GM08714 (cell line): ENCODE data around the gene ELMO1.

Source experiments
- H3K4me3 ChIP-seq: fragments of 200-500 bp; sonication (Bioruptor generic); 2 replicates; pipeline ENCODE4 v1.5.1; 2014; ENCODE audit warnings: mild to moderate bottlenecking, low read length, inconsistent platforms
- ZNF274 ChIP-seq: IDR thresholded peaks from 2 replicates; pipeline ENCODE4 v1.6.1; 2012; ENCODE audit warnings: mild to moderate bottlenecking, low read depth, low read length

ELMO1 gene

GRCh38 chr7:37332243-37333016 lies 116.2 kb downstream of the ELMO1 start:
- H3K4me3 ChIP-seq = no peak overlapping the region
- no peak for TF ChIP-seq ZNF274

DNA sequence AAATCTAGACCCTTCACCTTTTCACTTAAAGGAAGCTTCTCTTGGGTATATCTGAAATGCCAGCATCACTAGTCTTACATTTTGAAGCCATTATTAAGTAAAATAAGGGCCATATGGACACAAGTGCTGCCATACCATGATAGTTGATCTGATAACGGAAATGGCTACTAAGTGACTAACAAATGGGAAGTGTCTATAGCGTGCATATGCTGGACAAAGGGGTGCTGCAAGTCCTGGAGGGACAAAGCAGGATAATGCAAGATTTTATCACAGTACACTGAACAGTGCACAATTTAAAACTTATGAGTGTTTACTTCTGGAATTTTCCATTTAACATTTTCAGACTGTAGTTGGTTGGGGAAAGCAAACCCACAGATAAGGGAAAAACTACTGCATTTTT lies 117.9 kb downstream of the ELMO1 start:
- no peak overlapping the region for H3K4me3 ChIP-seq
- TF ChIP-seq ZNF274 = no peak

GRCh38 chr7:37329940-37330339 lies 118.7 kb downstream of the ELMO1 start:
- H3K4me3 ChIP-seq = no peak overlapping the region
- TF ChIP-seq ZNF274 = no peak

DNA sequence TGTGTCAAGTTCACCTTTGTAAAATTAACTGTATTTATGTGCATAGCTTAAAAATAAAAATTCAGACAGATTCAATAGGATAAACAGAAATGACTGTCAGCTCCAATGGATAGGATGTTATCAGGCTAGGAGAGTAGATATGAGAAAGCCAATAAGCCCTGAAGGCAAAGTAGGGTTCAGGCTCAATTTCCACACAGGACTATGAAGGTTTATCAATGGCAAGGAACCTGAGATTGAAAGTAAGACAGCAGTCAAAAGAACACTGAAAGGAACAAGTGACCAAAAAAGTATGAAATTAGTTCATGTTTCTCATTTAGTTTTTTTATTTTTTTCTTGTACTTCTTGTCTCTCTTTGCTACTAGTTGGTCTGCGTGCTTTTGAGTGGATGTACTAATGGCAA lies 121.4 kb downstream of the ELMO1 start:
- H3K4me3 ChIP-seq = no peak overlapping the region
- TF ChIP-seq ZNF274 = no peak

- H3K4me3 ChIP-seq = no peak overlapping the region
- no peak for TF ChIP-seq ZNF274
These were observed 124.7 kb downstream of the ELMO1 start for GRCh38 chr7:37323966-37324365.

DNA sequence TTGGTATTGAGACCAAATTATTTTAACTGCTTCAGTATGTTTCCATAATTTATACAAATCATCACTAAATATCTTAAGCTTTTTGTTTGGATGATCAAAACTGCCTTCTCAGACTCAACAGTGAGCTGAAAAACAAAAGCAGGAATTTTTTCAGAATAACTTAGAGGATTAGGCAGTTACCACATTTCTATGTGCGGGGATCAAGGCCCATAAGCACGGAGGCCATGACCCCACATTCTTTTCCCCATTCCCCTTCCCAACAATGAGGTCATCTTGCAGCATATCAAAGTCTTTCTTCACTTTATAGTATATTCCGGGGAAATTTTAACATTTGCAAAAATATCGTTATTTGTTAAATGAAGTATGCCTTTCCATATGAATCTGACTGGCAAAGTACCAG lies 125.8 kb downstream of the ELMO1 start:
- no peak overlapping the region for H3K4me3 ChIP-seq
- TF ChIP-seq ZNF274 = no peak

- H3K4me3 ChIP-seq = no peak overlapping the region
- TF ChIP-seq ZNF274 = no peak
These were observed 127.7 kb downstream of the ELMO1 start for GRCh38 chr7:37320848-37321468.

DNA sequence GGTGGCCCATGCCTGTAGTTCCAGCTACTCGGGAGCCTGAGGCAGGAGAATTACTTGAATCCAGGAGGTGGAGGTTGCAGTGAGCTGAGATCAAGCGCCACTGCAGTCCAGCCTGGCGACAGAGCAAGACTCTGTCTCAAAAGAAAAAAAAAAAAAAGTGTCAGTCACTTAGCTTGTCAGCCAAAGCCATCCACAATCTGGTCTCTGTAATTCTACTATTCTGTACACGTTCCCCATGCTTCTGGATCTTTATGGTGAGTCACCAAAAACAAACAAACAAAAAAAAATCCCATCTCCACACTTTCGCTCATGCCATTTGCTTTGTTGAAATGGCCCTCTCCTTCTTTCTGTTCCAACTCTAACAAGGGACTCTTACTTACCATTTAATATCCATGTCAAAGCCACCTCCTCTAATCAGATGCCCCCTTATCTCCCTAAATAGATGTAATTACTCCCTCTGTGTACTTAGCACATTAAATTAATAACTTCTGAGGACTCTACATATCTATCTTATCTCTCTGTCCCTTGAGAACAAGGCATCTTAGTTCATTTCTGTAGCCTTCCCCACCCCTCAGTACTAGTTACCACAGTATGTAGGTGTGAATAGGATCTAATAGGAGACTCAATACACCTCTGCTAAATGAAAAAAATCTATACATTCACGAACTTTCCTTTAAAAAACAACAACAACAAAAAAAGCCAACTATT lies 128.4 kb downstream of the ELMO1 start:
- TF ChIP-seq ZNF274 = no peak
- no peak overlapping the region for H3K4me3 ChIP-seq

DNA sequence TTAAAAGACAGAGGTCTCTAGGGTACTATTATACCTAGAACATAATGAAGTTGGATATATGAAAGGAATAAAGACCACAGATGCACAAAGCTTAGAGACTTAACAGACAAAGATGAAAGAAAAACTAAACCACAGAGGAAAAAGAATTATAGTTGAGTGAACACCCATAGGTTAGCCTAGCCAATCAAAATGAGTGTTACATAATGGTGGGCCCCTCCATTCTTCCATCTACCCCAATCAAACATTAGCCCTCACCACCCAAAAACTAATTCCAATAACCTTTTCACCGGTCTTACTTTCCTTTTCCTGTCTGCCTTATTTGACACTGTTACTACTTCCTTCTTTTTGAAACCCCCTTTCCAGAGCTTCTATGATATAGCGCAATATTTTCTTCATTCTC lies 130.1 kb downstream of the ELMO1 start:
- H3K4me3 ChIP-seq = no peak overlapping the region
- no peak for TF ChIP-seq ZNF274

DNA sequence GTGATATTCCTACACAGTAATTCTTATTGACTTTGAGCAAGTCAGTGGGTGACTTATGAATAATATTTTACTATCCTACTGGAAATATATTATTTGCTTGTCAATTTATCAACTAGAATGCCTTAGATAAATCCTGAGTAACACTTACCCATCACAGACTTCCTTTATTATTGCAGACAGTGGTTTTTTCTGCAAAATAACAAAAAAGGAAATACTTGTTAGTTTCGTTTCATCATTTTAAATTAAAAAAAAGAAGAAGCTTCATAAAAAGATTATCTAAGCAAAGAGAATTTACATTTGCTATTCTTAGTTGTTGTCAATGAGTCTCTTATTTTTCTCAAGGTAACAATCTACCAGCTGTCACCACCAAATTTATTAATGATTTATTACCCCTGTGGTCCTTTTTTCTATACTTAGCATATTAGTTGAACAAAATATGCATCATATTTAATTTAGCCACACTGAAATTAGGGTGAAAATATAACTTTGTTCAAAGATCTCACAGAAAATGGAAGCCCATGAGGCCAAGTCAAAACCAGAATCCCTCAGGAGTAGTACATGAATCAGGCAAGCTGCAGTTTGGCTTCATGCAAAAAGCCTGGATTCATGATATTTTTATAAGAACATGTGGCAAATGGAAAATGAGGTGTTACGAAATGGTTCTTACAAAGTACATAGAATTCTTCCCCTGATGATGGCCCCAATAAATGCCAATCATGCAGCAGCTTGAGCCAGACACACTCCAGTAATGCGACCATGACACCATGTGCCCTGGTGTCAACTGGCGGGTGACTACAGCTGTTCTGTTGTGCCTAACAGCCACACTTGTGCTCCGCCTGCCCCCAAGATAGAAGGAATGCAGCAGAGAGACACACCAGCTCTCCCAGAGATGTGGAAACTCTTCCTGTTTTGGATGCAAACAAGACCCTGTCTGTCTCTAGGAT lies 132.6 kb downstream of the ELMO1 start:
- TF ChIP-seq ZNF274 = no peak
- no peak overlapping the region for H3K4me3 ChIP-seq

DNA sequence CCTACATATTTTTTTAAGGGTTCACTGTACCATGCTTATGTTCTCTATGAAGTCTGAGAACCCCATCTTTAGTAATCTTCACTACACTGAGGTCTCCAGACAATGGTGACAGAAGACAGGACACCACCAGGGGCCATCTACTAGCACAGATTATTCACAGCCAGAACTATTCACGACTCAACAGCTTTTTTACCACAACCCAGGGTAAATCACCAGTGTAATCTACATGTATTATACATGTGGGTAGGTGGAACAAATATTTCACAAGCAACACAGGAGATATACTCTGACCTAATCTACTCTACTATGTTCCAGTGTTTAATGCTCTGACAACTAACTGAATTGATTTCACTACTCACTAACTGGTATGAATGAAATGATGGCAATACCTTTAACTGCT lies 136.1 kb downstream of the ELMO1 start:
- H3K4me3 ChIP-seq = no peak overlapping the region
- TF ChIP-seq ZNF274 = no peak

DNA sequence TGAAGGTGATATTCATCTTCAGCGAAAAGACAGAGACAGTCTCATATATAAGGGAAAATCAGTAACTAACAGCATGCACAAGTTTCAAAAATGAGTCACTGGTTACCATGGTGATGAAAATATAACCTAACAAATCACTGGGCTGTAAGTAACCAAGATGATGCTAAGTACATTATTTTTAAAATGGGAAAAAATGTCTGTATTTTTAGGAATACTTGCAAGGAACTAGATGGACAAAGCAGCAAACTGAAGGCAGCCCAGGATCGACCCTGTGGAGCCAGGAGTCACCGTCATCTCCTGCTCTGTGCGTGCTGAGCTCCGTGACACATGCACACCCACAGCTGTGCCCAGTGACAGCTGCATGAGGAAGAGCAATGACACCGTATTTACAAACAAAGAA lies 137.3 kb downstream of the ELMO1 start:
- no peak overlapping the region for H3K4me3 ChIP-seq
- TF ChIP-seq ZNF274 = no peak

- TF ChIP-seq ZNF274 = no peak
- no peak overlapping the region for H3K4me3 ChIP-seq
These were observed 138.2 kb downstream of the ELMO1 start for GRCh38 chr7:37310327-37311080.
